Aorta (tissue), 5 donors: ENCODE data around the gene ZDHHC7. TPM values are rescaled to one million over a fixed set of nuclear protein-coding genes. Genes with fewer than 3 reads are reported as not detected.
"Not testable (repeated sequence)": the region's sequence is repeated elsewhere in the genome, so short reads cannot be mapped to it uniquely, and the experiment has no call there.

ENCODE experiments used
- ATAC-seq: fragments of 200-7000 bp; cut with Tn5 transposase; one replicate; pipeline ENCODE4 v1.9.1; 2022; ENCODE audit warnings: moderate library complexity; ENCODE audit not compliant: low FRiP score
- DNase-seq, 2 donors: peaks; one replicate each; pipeline ENCODE4 v3.0.0-alpha.2; 2020
- H3K27ac ChIP-seq, 2 donors: one replicate each; pipeline ENCODE4 v1.5.1; 2013; ENCODE audit warnings: low read length in 2 of 2, mild to moderate bottlenecking in 2 of 2, moderate library complexity in 2 of 2, control low read depth in 1 of 2, inconsistent platforms in 1 of 2, low read depth in 1 of 2
- H3K27me3 ChIP-seq, 2 donors: one replicate each; pipeline ENCODE4 v1.6.1; 2013; ENCODE audit warnings: control low read depth in 1 of 2, low read length in 1 of 2, mild to moderate bottlenecking in 1 of 2, moderate library complexity in 1 of 2; ENCODE audit not compliant: insufficient read depth in 2 of 2, control insufficient read depth in 1 of 2
- H3K36me3 ChIP-seq, 2 donors: one replicate each; pipeline ENCODE4 v1.6.1; 2013; ENCODE audit warnings: control low read depth in 1 of 2, low read length in 1 of 2, mild to moderate bottlenecking in 1 of 2; ENCODE audit not compliant: insufficient read depth in 2 of 2, control insufficient read depth in 1 of 2
- H3K4me1 ChIP-seq, 2 donors: one replicate each; pipeline ENCODE4 v1.6.1; 2013; ENCODE audit warnings: low read length in 2 of 2, control low read depth in 1 of 2, mild to moderate bottlenecking in 1 of 2, moderate library complexity in 1 of 2; ENCODE audit not compliant: insufficient read depth in 2 of 2, control insufficient read depth in 1 of 2
- H3K4me3 ChIP-seq, 2 donors: one replicate each; pipeline ENCODE4 v1.5.1; 2013; ENCODE audit warnings: low read length in 2 of 2, control low read depth in 1 of 2, mild to moderate bottlenecking in 1 of 2
- H3K9me3 ChIP-seq: one replicate; pipeline ENCODE4 v1.6.1; 2013; ENCODE audit warnings: mild to moderate bottlenecking, low read length; ENCODE audit not compliant: control insufficient read depth
- WGBS, 2 donors: extraction: QIAGEN DNeasy Blood & Tissue Kit; methylation state at CpG; one replicate each; pipeline ENCODE4 v1.1.7; 2013; 5-methylcytosine and 5-hydroxymethylcytosine counted together
- intact Hi-C, 2 donors: fragments of 100-400 bp; cut with DNase I; formaldehyde crosslinking; loops; one replicate each; pipeline versions ENCODE4 v1.14.2 to v1.15.0; 2022
- long read RNA-seq, 2 donors: library from polyadenylated mRNA; unstranded; transcript quantifications; one replicate each; pipeline ENCODE4 v2.0.0, GENCODE V29; 2020 to 2021
- polyA plus RNA-seq, 2 donors: library from polyadenylated mRNA; stranded (reverse); fragments of 200-250 nt; gene quantifications; one replicate each; pipeline ENCODE4 v1.2.3, GENCODE V29; 2013
- total RNA-seq, 2 donors: library from RNA; stranded (reverse); fragmentation: NEBNext Ultra II Directional; extraction: Animal tissue kit (Norgen Biotek cat#: 25700); gene quantifications; one replicate each; pipeline ENCODE4 v1.2.1, GENCODE V29; 2021
- donor health status: healthy with polysubstance abuse.
- donor health status: Bipolar disorder and iron deficiency.
- donor health status: DM: no; HTN: no; CAD: no.
- donor health status: DM: no; HTN: no; CAD: no.
- donor health status: DM: yes; HTN: yes; CAD: no.

ZDHHC7 gene
- 10 to 100 TPM; 35.9 to 57.0 TPM for total RNA-seq
- polyA plus RNA-seq: 10 to 100 TPM; 11.4 to 36.3 TPM
- long read RNA-seq, donor 1, transcript ZDHHC7-205 (5 exons, 582 nt): major isoform, 15 of 32 reads
- long read RNA-seq, donor 1, partial matches to known transcripts: 3 of 32 reads
- long read RNA-seq, donor 1, other reads (novel, unspliced or antisense): 11 of 32 reads
- long read RNA-seq, donor 2, transcript ZDHHC7-205 (5 exons, 582 nt): minor isoform, 7 of 48 reads
- long read RNA-seq, donor 2, transcript ZDHHC7-203 (9 exons, 1,488 nt): minor isoform, 10 of 48 reads
- long read RNA-seq, donor 2, transcript ZDHHC7-201 (8 exons, 3,442 nt): major isoform, 13 of 48 reads
- long read RNA-seq, donor 2, partial matches to known transcripts: 4 of 48 reads
- long read RNA-seq, donor 2, other reads (novel, unspliced or antisense): 13 of 48 reads

DNA sequence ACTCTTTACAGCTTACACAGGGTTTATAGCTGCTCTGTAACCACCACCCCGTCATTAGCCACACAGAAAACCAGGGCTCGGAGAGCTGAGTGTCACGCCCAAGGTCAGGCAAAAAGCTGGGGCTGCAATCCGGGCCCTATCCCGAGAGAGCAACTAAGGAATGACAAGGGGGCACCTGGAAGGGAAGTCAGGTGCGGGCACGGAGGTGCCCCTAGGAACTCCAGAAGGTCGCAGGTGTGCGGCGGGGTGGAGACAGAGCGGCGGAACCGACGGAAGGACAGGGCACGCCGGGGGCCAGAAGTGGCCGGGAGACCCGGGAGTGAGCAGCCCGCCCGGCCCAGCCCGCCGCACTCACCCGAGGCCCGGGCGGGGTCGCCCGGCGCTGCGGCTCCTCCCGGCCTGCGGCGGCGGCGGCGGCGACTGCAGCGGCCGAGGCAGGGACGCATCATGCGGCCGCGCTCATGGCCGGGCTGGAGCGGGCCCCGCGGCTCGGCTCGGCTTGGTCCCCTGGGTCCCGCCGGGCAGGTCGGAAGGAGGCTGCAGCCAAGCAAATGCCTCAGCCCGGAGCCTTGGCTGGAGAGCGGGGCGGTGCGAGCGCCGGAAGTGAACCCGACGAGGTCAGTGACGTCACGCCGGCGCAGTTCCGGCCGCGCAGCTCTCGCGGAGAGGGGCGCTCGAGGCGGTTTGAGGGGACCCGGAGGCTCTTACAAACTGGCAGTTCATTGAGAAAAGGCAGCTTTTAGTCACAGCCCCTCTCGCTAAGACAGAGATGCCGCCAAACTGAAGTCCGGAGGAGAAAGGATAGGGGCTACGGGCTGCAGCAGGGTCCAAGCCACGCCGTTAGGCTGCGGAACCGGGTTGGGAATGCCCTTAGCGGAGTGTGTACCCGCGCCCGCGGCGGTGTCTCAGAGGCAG is at the start of gene ZDHHC7:
ZDHHC7 (minus strand) TSS at position 605 of the 915 bp plus-strand sequence. CDS start 20,917 bp downstream, outside the sequence.
- DNase-seq: peak; percentile 94 to 96
- intact Hi-C loops: no loop called here
- H3K4me1 ChIP-seq: no peaks in the 10 kb centered on the region
- H3K27ac ChIP-seq: peak within 1 kb of the TSS; percentile 47 to 92
- H3K27me3 ChIP-seq: no peaks in the 10 kb centered on the region
- peak; percentile 94 for ATAC-seq
- no peaks in the 10 kb centered on the region for H3K9me3 ChIP-seq
- H3K36me3 ChIP-seq: no peaks in the 10 kb centered on the region
- H3K4me3 ChIP-seq: peak within 1 kb of the TSS; percentile 94 to 99
- 0% methylated on average over 61 to 86 of the region's 86 CpGs for WGBS, 2 donors

GRCh38 chr16:85058909-85059308 is 47.6 kb upstream of the ZDHHC7 start:
- no peak for DNase-seq
- Histone ChIP-seq H3K4me1 (no peaks in the 10 kb centered on the region), H3K27me3 (no peaks in the 10 kb centered on the region), H3K9me3 (no peaks in the 10 kb centered on the region), H3K4me3 (no peak overlapping the region), H3K27ac (no peak overlapping the region), H3K36me3 (no peaks in the 10 kb centered on the region)
- WGBS, 2 donors: 75% methylated on average over 4 of the region's 4 CpGs
- ATAC-seq: no peak
- intact Hi-C loops: no loop called here

GRCh38 chr16:85057948-85058347 is 46.6 kb upstream of the ZDHHC7 start:
- H3K27ac ChIP-seq: no peak overlapping the region
- ATAC-seq: no peak
- no peak overlapping the region for H3K4me3 ChIP-seq
- no peaks in the 10 kb centered on the region for H3K4me1 ChIP-seq
- WGBS, 2 donors: 94 to 96% methylated on average over 7 of the region's 7 CpGs
- no peaks in the 10 kb centered on the region for H3K9me3 ChIP-seq
- DNase-seq: no peak
- H3K36me3 ChIP-seq: no peaks in the 10 kb centered on the region
- H3K27me3 ChIP-seq: no peaks in the 10 kb centered on the region
- intact Hi-C loops: no loop called here

- no peaks in the 10 kb centered on the region for H3K9me3 ChIP-seq
- intact Hi-C loops: no loop called here
- no peak overlapping the region for H3K27ac ChIP-seq
- ATAC-seq (no peak), DNase-seq (no peak)
- 87 to 93% methylated on average over 9 of the region's 9 CpGs for WGBS, 2 donors
- no peak overlapping the region for H3K4me3 ChIP-seq
- H3K36me3 ChIP-seq: no peaks in the 10 kb centered on the region
- H3K4me1 ChIP-seq: no peaks in the 10 kb centered on the region
- H3K27me3 ChIP-seq: no peaks in the 10 kb centered on the region
These were observed 46.0 kb upstream of the ZDHHC7 start for GRCh38 chr16:85057212-85057889.

DNA sequence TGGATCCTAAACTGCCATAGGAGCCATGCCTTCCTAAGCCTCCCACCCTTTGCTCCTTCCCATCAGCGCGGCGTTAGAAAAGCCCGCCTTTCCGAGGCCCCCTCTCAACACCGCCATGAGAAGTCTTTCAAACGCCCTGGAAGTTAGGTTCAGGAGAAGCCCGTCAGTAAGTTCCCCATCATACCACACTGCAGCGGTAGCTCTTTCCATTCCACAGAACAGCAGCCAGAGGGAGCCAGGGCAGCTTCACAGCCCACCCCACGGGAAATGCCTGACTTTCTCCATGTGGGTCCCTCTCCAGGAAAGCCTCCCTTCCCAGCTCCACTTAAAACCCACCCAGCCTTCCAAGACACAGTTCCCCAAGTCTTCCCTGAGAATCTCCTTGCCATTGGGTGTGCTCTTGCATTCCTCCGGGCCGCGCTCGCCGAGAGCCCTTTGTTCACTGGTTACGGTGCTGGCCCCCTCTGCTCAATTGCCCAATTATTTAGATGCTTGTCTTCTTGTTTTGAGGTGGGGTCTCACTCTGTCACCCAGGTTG is 44.9 kb upstream of the ZDHHC7 start:
- 71 to 77% methylated on average over 16 of the region's 16 CpGs for WGBS, 2 donors
- intact Hi-C loops: no loop called here
- H3K27me3 ChIP-seq: no peaks in the 10 kb centered on the region
- no peaks in the 10 kb centered on the region for H3K9me3 ChIP-seq
- no peaks in the 10 kb centered on the region for H3K36me3 ChIP-seq
- no peak overlapping the region for H3K27ac ChIP-seq
- no peak for DNase-seq
- H3K4me1 ChIP-seq: no peaks in the 10 kb centered on the region
- no peak overlapping the region for H3K4me3 ChIP-seq
- ATAC-seq: peak; percentile 65

DNA sequence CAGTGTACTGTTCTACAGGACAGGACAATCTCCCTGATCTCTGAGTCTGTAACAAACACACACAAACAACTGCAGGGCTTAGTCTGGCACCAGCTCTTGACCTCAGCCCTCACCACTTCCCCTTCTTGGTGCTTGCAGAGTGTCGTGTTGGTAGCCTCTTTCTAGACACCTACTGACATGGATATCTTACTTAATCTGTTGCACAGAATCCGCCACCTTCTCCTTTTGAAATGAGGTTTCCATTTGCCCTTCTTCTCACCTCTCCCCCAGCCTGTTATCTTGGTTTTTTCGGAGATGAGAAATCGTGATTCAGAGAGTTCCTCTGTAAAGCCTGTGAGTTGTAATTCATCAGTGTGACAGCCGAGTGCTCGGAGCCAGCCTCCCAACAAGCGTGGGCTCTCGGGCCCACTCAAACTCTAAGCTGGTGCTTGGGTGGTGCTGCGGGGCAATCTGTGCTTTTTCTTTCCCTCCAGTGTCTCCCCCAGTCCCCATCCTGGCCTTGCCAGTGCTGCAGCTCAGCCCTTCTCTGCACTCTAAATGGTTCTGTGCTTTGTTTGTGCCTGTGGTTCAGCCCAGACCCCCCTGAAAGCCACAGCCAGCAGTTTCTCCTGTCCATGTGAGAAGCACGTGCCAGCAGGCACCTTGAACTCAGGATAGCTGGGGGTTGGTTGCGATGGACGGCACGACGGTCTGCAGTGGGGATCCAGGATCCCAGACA is 44.3 kb upstream of the ZDHHC7 start:
- ATAC-seq: peak; percentile 80
- no peak overlapping the region for H3K27ac ChIP-seq
- no peaks in the 10 kb centered on the region for H3K36me3 ChIP-seq
- 44 to 48% methylated on average over 14 of the region's 14 CpGs for WGBS, 2 donors
- intact Hi-C loops: no loop called here
- no peaks in the 10 kb centered on the region for H3K9me3 ChIP-seq
- DNase-seq: peak in 1 of 2 donors; percentile 80
- H3K4me3 ChIP-seq: no peak overlapping the region
- no peaks in the 10 kb centered on the region for H3K27me3 ChIP-seq
- H3K4me1 ChIP-seq: no peaks in the 10 kb centered on the region

DNA sequence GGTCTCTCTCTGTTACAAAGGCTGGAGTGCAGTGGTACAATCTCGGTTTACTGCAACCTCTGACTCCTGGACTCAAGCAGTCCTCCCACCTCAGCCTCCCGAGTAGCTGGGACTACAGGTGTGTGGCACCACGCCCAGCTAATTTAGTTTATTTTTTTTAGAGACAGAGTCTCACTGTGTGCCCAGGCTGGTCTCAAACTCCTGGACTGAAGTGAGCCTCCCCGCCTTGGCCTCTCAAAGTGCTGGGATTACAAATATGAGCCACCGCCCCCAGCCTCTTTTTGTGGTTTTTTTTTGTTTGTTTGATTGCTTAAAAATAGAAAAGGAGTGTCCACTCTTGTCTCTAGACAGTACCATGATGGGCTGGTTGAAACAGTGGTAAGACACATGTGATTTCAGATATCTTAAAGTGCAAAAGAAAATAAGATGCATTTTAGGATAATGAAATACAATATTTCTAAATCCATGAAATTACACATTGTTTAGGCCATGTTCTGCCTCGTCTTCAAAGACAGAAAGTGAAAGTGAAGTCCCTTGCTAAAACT is 43.7 kb upstream of the ZDHHC7 start:
- intact Hi-C loops: no loop called here
- ATAC-seq (no peak), DNase-seq (no peak)
- WGBS, 2 donors: 74 to 75% methylated on average over 6 of the region's 6 CpGs
- H3K9me3 ChIP-seq: no peaks in the 10 kb centered on the region
- no peak overlapping the region for H3K27ac ChIP-seq
- no peak overlapping the region for H3K4me3 ChIP-seq
- H3K4me1 ChIP-seq: no peaks in the 10 kb centered on the region
- H3K36me3 ChIP-seq: no peaks in the 10 kb centered on the region
- H3K27me3 ChIP-seq: no peaks in the 10 kb centered on the region

DNA sequence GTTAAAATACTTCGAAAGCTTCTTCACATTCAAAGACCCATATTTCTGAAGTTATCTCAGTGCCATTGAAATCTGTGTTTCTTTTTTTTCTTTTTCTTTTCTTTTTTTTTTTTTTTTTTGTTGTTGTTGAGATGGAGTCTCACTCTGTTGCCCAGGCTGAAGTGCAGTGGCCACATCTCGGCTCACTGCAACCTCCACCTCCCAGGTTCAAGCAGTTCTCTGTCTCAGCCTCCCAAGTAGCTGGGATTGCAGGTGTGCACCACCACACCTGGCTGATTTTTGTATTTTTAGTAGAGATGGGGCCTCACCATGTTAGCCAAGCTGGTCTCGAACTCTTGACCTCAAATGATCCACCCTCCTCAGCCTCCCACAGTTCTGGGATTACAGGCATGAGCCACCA is 43.0 kb upstream of the ZDHHC7 start:
- H3K4me1 ChIP-seq, H3K9me3 ChIP-seq, H3K27ac ChIP-seq, H3K4me3 ChIP-seq, H3K36me3 ChIP-seq, ATAC-seq, H3K27me3 ChIP-seq, intact Hi-C loops, DNase-seq: not testable (repeated sequence)
- WGBS, 2 donors: 98% methylated on average over 3 of the region's 3 CpGs
